KMS-11 (cell line): Measurements from ENCODE around the gene TEX44.
A peak's percentile ranks its signal among the peaks of the same experiment; 100 is the strongest.

Experiments
- H2AFZ ChIP-seq: fragments of 200-600 bp; sonication (generic); 2 replicates; pipeline ENCODE4 v1.6.1; 2016; ENCODE audit warnings: antibody characterized with exemption, mixed run types, low read depth
- H3K27ac ChIP-seq: fragments of 200-600 bp; sonication (generic); 2 replicates; pipeline ENCODE4 v1.6.1; 2016; ENCODE audit warnings: mild to moderate bottlenecking, mixed run types
- H3K27me3 ChIP-seq: fragments of 200-600 bp; sonication (generic); 2 replicates; pipeline ENCODE4 v1.6.1; 2017; ENCODE audit warnings: mild to moderate bottlenecking, low read depth, mixed run types, moderate library complexity; ENCODE audit not compliant: insufficient read depth
- H3K36me3 ChIP-seq: fragments of 200-600 bp; sonication (generic); 2 replicates; pipeline ENCODE4 v1.6.1; 2017; ENCODE audit warnings: mild to moderate bottlenecking, mixed run types; ENCODE audit not compliant: insufficient read depth
- H3K4me1 ChIP-seq: fragments of 200-600 bp; sonication (generic); 2 replicates; pipeline ENCODE4 v1.6.1; 2016; ENCODE audit warnings: mild to moderate bottlenecking, low read depth, mixed run types; ENCODE audit not compliant: poor library complexity, severe bottlenecking
- H3K4me2 ChIP-seq: fragments of 200-600 bp; sonication (generic); 2 replicates; pipeline ENCODE4 v1.7.0; 2016; ENCODE audit warnings: mild to moderate bottlenecking, mixed run types
- H3K4me3 ChIP-seq: fragments of 200-600 bp; sonication (generic); IDR thresholded peaks from 2 replicates; pipeline ENCODE4 v1.6.1; 2017; ENCODE audit warnings: low read depth, low read length, mixed read lengths; ENCODE audit not compliant: insufficient read depth
- H3K79me2 ChIP-seq: fragments of 200-600 bp; sonication (generic); 2 replicates; pipeline ENCODE4 v1.6.1; 2016; ENCODE audit warnings: low read depth, mixed run types; ENCODE audit not compliant: insufficient read depth
- H3K9ac ChIP-seq: fragments of 200-600 bp; sonication (generic); 2 replicates; pipeline ENCODE4 v1.6.1; 2016; ENCODE audit warnings: mild to moderate bottlenecking, mixed run types
- H4K20me1 ChIP-seq: fragments of 200-600 bp; sonication (generic); 2 replicates; pipeline ENCODE4 v1.6.1; 2016; ENCODE audit warnings: mild to moderate bottlenecking, mixed run types; ENCODE audit not compliant: insufficient read depth
- TF ChIP-seq, protein P1 (sequence below): fragments of 200-600 bp; sonication (generic); conservative IDR thresholded peaks from 2 replicates; pipeline ENCODE4 v1.6.1; 2017; ENCODE audit warnings: low read depth, mild to moderate bottlenecking, antibody characterized with exemption, low read length, moderate library complexity, mixed read lengths

Gene TEX44

DNA sequence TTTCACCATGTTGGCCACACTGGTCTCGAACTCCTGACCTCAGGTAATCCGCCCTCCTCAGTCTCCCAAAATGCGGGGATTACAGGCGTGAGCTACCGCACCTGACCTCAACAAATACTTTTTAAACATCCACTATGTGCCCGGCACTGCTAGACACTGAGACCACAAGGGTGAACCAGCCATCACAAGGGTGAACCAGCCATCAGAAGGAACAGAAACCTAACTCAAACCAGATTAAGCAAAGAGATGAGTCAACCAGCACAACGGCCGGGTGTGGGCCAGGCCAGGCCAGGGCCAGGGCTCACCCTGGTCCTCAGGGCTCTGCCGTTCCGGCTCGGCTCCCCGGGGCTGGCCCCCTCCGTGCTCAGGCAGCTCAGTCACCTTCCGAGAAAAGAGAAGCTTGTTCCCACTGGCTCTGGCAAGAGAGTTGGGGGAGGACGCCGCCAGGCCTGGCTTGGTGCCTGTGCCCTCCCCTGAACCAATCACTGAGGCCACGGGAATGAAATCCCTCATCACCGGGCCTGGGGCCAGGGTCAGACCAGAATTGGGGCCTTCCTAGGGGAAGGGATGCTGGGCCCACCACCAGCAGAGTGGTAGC, 4.4 kb downstream of the TEX44 start:
- H3K27ac ChIP-seq = no peak overlapping the region
- no peak overlapping the region for H2AFZ ChIP-seq
- TF ChIP-seq, protein P1, sequence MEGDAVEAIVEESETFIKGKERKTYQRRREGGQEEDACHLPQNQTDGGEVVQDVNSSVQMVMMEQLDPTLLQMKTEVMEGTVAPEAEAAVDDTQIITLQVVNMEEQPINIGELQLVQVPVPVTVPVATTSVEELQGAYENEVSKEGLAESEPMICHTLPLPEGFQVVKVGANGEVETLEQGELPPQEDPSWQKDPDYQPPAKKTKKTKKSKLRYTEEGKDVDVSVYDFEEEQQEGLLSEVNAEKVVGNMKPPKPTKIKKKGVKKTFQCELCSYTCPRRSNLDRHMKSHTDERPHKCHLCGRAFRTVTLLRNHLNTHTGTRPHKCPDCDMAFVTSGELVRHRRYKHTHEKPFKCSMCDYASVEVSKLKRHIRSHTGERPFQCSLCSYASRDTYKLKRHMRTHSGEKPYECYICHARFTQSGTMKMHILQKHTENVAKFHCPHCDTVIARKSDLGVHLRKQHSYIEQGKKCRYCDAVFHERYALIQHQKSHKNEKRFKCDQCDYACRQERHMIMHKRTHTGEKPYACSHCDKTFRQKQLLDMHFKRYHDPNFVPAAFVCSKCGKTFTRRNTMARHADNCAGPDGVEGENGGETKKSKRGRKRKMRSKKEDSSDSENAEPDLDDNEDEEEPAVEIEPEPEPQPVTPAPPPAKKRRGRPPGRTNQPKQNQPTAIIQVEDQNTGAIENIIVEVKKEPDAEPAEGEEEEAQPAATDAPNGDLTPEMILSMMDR = no peak

DNA sequence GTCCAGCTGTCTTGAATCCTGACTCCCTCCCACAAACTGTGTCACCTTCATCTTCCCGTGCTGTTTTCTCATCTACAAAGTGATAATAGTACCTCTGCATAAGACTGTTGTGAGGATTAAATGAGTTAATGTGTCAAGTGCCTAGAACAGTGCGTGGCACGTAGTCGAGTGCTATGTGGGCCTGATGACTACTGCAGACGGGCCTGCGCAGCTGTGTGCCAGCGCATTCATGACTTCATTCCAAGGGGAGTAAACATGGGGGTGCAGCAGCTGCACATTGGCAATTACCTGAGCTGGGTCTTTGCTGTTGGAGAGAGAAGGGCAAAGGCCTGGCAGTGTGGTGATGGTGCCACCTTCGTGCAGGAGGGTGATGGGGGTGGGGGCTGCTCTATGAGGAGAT, 5.0 kb downstream of the TEX44 start:
- Histone ChIP-seq H3K9ac (no peak overlapping the region), H3K36me3 (no peaks in the 10 kb centered on the region), H3K4me1 (peaks cover 6% of the 10 kb centered on the region), H2AFZ (no peak overlapping the region), H4K20me1 (no peaks in the 10 kb centered on the region), H3K4me3 (no peak overlapping the region), H3K4me2 (no peak overlapping the region), H3K27me3 (no peaks in the 10 kb centered on the region), H3K79me2 (no peaks in the 10 kb centered on the region), H3K27ac (no peak overlapping the region)
- TF ChIP-seq, protein P1 = no peak

More for the DNA sequence above, 4.4 kb downstream of the TEX44 start:
- H3K27me3 ChIP-seq = no peaks in the 10 kb centered on the region
- H4K20me1 ChIP-seq = no peaks in the 10 kb centered on the region
- H3K4me1 ChIP-seq = peaks cover 5% of the 10 kb centered on the region
- no peaks in the 10 kb centered on the region for H3K36me3 ChIP-seq
- H3K79me2 ChIP-seq = no peaks in the 10 kb centered on the region
- no peak overlapping the region for H3K4me3 ChIP-seq
- no peak overlapping the region for H3K9ac ChIP-seq
- no peak overlapping the region for H3K4me2 ChIP-seq

DNA sequence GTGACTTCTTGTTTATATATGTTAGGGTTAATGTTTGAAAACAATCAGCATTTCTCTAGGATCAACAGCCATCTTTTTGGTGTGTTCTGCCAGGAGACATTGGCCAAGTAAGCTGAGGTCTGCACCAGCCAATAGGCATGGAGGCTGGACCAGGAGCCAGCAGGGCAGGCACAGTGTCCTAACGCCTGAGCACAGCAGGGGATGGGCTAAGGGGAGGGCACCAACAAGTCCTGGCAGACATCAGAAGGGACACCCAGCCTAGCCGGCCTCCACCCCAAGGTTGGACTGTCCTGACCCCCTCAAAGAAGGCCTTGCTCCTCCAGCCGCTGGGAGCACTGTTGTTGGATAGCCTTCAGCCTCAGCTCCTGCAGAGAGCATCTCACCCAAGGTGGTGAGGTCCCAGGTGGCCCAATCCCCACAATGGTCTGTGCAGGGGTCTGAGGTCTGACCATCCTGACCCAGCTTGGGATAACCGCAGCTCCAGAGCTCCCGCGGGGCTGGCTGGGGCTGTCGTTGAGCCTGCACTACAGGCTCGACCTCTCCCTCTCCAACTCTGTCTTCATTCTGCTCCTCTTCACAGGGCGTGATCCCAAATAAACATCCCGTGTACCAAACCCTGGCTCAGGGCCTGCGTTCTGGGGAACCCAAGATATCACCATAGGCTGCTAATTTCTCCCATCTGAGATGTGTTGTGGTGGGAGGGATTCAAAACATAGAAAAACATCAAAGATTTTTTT, 8.1 kb downstream of the TEX44 start:
- Histone ChIP-seq H3K36me3 (no peaks in the 10 kb centered on the region), H4K20me1 (no peaks in the 10 kb centered on the region), H2AFZ (no peak overlapping the region), H3K79me2 (no peaks in the 10 kb centered on the region), H3K4me1 (peaks cover 28% of the 10 kb centered on the region), H3K9ac (no peak overlapping the region), H3K4me3 (no peak overlapping the region), H3K27ac (no peak overlapping the region), H3K27me3 (no peaks in the 10 kb centered on the region), H3K4me2 (no peak overlapping the region)
- TF ChIP-seq, protein P1 = no peak

DNA sequence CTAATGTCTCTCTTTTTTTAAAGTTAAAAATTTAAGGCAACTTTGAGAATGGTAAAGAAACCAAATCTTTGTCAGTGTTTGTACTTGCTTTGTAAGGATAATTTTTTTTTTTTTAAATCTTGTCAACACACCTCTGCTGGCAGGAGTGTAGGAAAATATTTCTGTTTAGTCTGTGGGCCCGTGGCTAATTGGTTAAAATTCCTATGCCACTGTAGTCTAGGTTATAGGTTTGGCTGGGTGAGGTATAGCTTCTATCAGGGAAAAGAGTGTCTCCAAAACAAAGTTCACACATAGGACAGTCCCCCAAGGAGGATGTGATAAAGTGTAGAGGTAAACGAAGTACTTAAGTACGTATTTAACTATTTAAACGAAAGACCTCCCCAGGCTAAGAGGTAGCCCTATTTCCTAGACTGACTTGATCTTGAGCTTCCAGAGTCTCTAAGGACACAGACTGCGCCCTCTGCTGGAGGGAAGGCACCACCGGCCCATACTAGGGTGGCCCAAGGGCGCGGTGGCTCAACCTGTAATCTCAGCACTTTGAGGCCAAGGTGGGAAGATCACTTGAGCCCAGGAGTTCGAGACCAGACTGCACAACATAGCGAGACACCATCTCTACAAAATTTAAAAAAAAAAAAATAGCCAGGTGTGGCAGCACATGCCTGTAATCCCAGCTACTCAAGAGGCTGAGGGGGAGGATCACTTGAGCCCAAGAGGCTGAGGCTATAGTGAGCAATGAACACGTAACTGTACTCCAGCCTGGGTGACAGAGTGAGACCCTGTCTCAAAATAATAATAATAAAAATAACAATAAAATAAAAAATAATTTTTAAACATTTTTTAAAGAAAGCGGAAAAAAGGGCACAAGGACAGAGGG, 8.9 kb downstream of the TEX44 start:
- TF ChIP-seq, protein P1 = peak; percentile 81
- Histone ChIP-seq H3K9ac (no peak overlapping the region), H2AFZ (no peak overlapping the region), H3K27ac (no peak overlapping the region), H3K36me3 (no peaks in the 10 kb centered on the region), H4K20me1 (no peaks in the 10 kb centered on the region), H3K4me2 (no peak overlapping the region), H3K4me3 (no peak overlapping the region), H3K27me3 (no peaks in the 10 kb centered on the region), H3K4me1 (peaks cover 32% of the 10 kb centered on the region), H3K79me2 (no peaks in the 10 kb centered on the region)
